ENCODE measurements around the gene ATF2.

The ATF2 gene

GRCh38 chr2:175030380-175031271, 137.4 kb downstream of the ATF2 start:
- Histone ChIP-seq H3F3A (ENCODE audit: insufficient read depth) (no peaks in the 10 kb centered on the region), H2AFZ (ENCODE audit: low read depth, low read length, severe bottlenecking) (no peak overlapping the region), H3K4me3 (ENCODE audit: insufficient read depth, low read length, poor library complexity, severe bottlenecking) (no peak overlapping the region), H3K9me2 (replicated peaks; ENCODE audit: insufficient read depth, low read length) (no peaks in the 10 kb centered on the region), H3K9me3 (ENCODE audit: insufficient read depth, low read length) (no peaks in the 10 kb centered on the region), H3K36me3 (ENCODE audit: low read length) (no peaks in the 10 kb centered on the region), H3K79me2 (ENCODE audit: insufficient read depth, low read length) (no peaks in the 10 kb centered on the region), H3K27ac (ENCODE audit: low read depth, low read length) (no peak overlapping the region), H3K9ac (ENCODE audit: low read length) (no peak overlapping the region), H3K4me2 (ENCODE audit: low read depth, low read length, poor library complexity, severe bottlenecking) (no peak overlapping the region), H3K27me3 (ENCODE audit: low read length) (no peaks in the 10 kb centered on the region), H4K20me1 (ENCODE audit: low read depth, low read length) (no peaks in the 10 kb centered on the region)
- TF ChIP-seq EZH2phosphoT487 (conservative IDR thresholded peaks at IDR 0.05; ENCODE audit: low read length) (no peak), CTCF (IDR thresholded peaks at IDR 0.05; ENCODE audit: insufficient read depth, low read length, poor library complexity, severe bottlenecking) (peak; percentile 13)

DNA sequence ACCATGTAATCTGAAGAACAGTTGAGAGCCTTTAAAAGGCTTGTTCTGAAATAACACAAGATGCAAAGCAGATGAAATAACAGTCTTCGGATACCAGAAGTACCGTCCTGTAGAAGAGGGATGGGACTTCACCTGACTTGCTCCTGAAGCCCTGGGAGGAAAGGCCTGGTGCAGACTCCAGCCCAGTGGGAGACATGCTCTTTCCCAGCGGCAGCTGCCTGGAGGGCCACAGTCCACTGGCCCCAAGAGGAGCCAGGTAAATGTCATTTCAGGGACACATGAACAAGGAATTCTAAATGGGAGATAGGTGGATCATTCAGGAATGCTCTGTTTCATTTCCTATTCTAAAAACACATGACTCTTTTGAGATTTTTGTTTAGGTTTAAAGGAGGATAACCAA, 140.2 kb downstream of the ATF2 start:
- no peak overlapping the region for H3K4me2 ChIP-seq (ENCODE audit: low read depth, low read length, poor library complexity, severe bottlenecking)
- no peaks in the 10 kb centered on the region for H3K9me3 ChIP-seq (ENCODE audit: insufficient read depth, low read length)
- no peak overlapping the region for H2AFZ ChIP-seq (ENCODE audit: low read depth, low read length, severe bottlenecking)
- no peak for TF ChIP-seq CTCF (IDR thresholded peaks at IDR 0.05; ENCODE audit: insufficient read depth, low read length, poor library complexity, severe bottlenecking)
- TF ChIP-seq EZH2phosphoT487 (conservative IDR thresholded peaks at IDR 0.05; ENCODE audit: low read length): no peak
- H3K27ac ChIP-seq (ENCODE audit: low read depth, low read length): no peak overlapping the region
- no peak overlapping the region for H3K9ac ChIP-seq (ENCODE audit: low read length)
- H4K20me1 ChIP-seq (ENCODE audit: low read depth, low read length): no peaks in the 10 kb centered on the region
- no peak overlapping the region for H3K4me3 ChIP-seq (ENCODE audit: insufficient read depth, low read length, poor library complexity, severe bottlenecking)
- H3K9me2 ChIP-seq (replicated peaks; ENCODE audit: insufficient read depth, low read length): no peaks in the 10 kb centered on the region
- no peaks in the 10 kb centered on the region for H3K36me3 ChIP-seq (ENCODE audit: low read length)
- H3K27me3 ChIP-seq (ENCODE audit: low read length): no peaks in the 10 kb centered on the region
- no peaks in the 10 kb centered on the region for H3K79me2 ChIP-seq (ENCODE audit: insufficient read depth, low read length)
- no peaks in the 10 kb centered on the region for H3F3A ChIP-seq (ENCODE audit: insufficient read depth)

DNA sequence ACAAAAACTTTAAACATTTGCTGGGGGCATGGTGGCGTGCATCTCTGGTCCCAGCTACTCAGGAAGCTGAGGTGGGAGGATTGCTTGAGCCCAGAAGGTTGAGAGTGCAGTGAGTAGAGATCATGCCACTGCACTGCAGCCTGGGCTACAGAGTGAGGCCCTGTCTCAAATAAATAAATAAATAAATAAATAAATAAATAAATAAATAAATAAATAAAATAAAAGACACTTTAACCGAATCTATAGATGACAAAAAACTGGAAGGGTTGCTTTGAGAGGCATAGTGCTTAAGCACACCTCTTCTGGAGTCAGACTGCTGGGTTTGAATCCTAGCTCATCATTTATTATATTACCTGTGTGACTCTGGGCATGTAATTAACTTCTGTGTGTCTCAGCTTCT, 141.6 kb downstream of the ATF2 start:
- H3K9me2 ChIP-seq (replicated peaks; ENCODE audit: insufficient read depth, low read length): no peaks in the 10 kb centered on the region
- H3K27ac ChIP-seq (ENCODE audit: low read depth, low read length): no peak overlapping the region
- H3K9ac ChIP-seq (ENCODE audit: low read length): no peak overlapping the region
- H3K36me3 ChIP-seq (ENCODE audit: low read length): no peaks in the 10 kb centered on the region
- TF ChIP-seq CTCF (IDR thresholded peaks at IDR 0.05; ENCODE audit: insufficient read depth, low read length, poor library complexity, severe bottlenecking) (no peak), EZH2phosphoT487 (conservative IDR thresholded peaks at IDR 0.05; ENCODE audit: low read length) (no peak)
- H3K27me3 ChIP-seq (ENCODE audit: low read length): no peaks in the 10 kb centered on the region
- H4K20me1 ChIP-seq (ENCODE audit: low read depth, low read length): no peaks in the 10 kb centered on the region
- no peaks in the 10 kb centered on the region for H3K9me3 ChIP-seq (ENCODE audit: insufficient read depth, low read length)
- no peaks in the 10 kb centered on the region for H3F3A ChIP-seq (ENCODE audit: insufficient read depth)
- no peaks in the 10 kb centered on the region for H3K79me2 ChIP-seq (ENCODE audit: insufficient read depth, low read length)
- H3K4me3 ChIP-seq (ENCODE audit: insufficient read depth, low read length, poor library complexity, severe bottlenecking): no peak overlapping the region
- H3K4me2 ChIP-seq (ENCODE audit: low read depth, low read length, poor library complexity, severe bottlenecking): no peak overlapping the region
- H2AFZ ChIP-seq (ENCODE audit: low read depth, low read length, severe bottlenecking): no peak overlapping the region

Data from SU-DHL-6 (cell line).